Stomach (tissue), 4 donors: ENCODE measurements around the gene NFATC2.

Experiments
- POLR2A ChIP-seq, 4 donors: fragments of 450-650 bp; IDR thresholded peaks; one replicate each; pipeline ENCODE4 v1.6.1; 2016; ENCODE audit warnings: antibody characterized with exemption in 4 of 4, control low read depth in 2 of 4, mild to moderate bottlenecking in 1 of 4, moderate library complexity in 1 of 4
- TF ChIP-seq, protein P1 (sequence below), 7 experiments: fragments of 450-650 bp in 4 of 7; fragments of 200-600 bp in 3 of 7; sonication (generic) in 3 of 7; IDR thresholded peaks; one replicate each; pipeline ENCODE4 v1.5.1; 2016 to 2019; ENCODE audit warnings: antibody characterized with exemption in 7 of 7, control low read depth in 2 of 7, mild to moderate bottlenecking in 1 of 7

DNA sequence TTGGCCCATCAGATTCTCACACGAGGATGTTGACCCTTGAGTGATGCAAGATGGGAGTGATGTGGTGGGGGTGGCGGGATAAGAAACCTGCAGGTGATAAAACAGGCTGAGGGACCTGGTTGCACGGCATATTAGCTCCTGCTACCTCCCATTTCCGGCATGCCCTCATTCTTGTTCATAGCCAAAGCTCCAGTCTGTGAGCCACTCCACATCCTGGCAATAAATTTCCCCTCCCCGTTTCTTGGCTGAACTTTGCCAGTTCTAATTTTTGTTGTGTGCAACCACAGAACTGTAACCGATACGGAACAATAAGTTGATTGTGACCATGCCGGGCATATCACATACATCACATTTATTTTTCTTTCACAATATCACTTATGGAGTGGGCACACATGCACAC, 41.6 kb upstream of the NFATC2 start:
- no peak for TF ChIP-seq POLR2A (IDR thresholded peaks at IDR 0.05)
- TF ChIP-seq, protein P1, sequence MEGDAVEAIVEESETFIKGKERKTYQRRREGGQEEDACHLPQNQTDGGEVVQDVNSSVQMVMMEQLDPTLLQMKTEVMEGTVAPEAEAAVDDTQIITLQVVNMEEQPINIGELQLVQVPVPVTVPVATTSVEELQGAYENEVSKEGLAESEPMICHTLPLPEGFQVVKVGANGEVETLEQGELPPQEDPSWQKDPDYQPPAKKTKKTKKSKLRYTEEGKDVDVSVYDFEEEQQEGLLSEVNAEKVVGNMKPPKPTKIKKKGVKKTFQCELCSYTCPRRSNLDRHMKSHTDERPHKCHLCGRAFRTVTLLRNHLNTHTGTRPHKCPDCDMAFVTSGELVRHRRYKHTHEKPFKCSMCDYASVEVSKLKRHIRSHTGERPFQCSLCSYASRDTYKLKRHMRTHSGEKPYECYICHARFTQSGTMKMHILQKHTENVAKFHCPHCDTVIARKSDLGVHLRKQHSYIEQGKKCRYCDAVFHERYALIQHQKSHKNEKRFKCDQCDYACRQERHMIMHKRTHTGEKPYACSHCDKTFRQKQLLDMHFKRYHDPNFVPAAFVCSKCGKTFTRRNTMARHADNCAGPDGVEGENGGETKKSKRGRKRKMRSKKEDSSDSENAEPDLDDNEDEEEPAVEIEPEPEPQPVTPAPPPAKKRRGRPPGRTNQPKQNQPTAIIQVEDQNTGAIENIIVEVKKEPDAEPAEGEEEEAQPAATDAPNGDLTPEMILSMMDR (IDR thresholded peaks at IDR 0.05) = no peak
